DND-41 (cell line): Measurements from ENCODE around the gene TMEM255A.

Experiments
- ATAC-seq: fragments of 200-7000 bp; cut with Tn5 transposase; 3 replicates; pipeline ENCODE4 v1.9.1; 2021; ENCODE audit warnings: low read depth; ENCODE audit not compliant: insufficient read depth
- DNase-seq: peaks from one replicate; pipeline ENCODE4 v3.0.0-alpha.2; 2020
- H2AFZ ChIP-seq: 2 replicates; pipeline ENCODE4 v1.6.0; 2012; ENCODE audit warnings: low read depth, low read length
- H3K27ac ChIP-seq: 2 replicates; pipeline ENCODE4 v1.5.1; 2012; ENCODE audit warnings: low read length, inconsistent platforms
- H3K27me3 ChIP-seq: fragments of 200-600 bp; sonication (generic); 2 replicates; pipeline ENCODE4 v1.6.0; 2012; ENCODE audit warnings: low read length, mild to moderate bottlenecking, inconsistent platforms; ENCODE audit not compliant: insufficient read depth, poor library complexity
- H3K36me3 ChIP-seq: 2 replicates; pipeline ENCODE4 v1.5.1; 2012; ENCODE audit warnings: low read length, inconsistent platforms; ENCODE audit not compliant: insufficient read depth
- H3K4me1 ChIP-seq: 2 replicates; pipeline ENCODE4 v1.5.1; 2012; ENCODE audit warnings: mild to moderate bottlenecking, low read length; ENCODE audit not compliant: insufficient read depth
- H3K4me2 ChIP-seq: 2 replicates; pipeline ENCODE4 v1.6.0; 2012; ENCODE audit warnings: mild to moderate bottlenecking, moderate library complexity, low read length, inconsistent platforms; ENCODE audit not compliant: insufficient read depth
- H3K4me3 ChIP-seq, 2 experiments: fragments of 200-600 bp in 1 of 2; shearing (Covaris generic) in 1 of 2; 2 replicates each; pipeline ENCODE4 v1.5.1; 2012 to 2016; ENCODE audit warnings: inconsistent platforms in 2 of 2, low read length in 2 of 2, mild to moderate bottlenecking in 2 of 2, low read depth in 1 of 2, moderate library complexity in 1 of 2
- H3K79me2 ChIP-seq: 2 replicates; pipeline ENCODE4 v1.6.0; 2012; ENCODE audit warnings: low read length, inconsistent platforms; ENCODE audit not compliant: insufficient read depth
- H3K9ac ChIP-seq: 2 replicates; pipeline ENCODE4 v1.6.0; 2012; ENCODE audit warnings: low read depth, mild to moderate bottlenecking, inconsistent platforms, low read length, moderate library complexity
- H3K9me3 ChIP-seq: 2 replicates; pipeline ENCODE4 v1.5.1; 2012; ENCODE audit warnings: low read length, moderate library complexity, mild to moderate bottlenecking, inconsistent platforms; ENCODE audit not compliant: insufficient read depth, severe bottlenecking
- H4K20me1 ChIP-seq: 2 replicates; pipeline ENCODE4 v1.6.0; 2012; ENCODE audit warnings: low read length; ENCODE audit not compliant: insufficient read depth
- CTCF ChIP-seq: IDR thresholded peaks from 2 replicates; pipeline ENCODE4 v1.5.1; 2012; ENCODE audit warnings: borderline replicate concordance, low read length, moderate library complexity, mild to moderate bottlenecking; ENCODE audit not compliant: poor library complexity, severe bottlenecking; ENCODE audit errors: extremely low read depth
- EZH2 ChIP-seq: IDR thresholded peaks from 3 replicates; pipeline ENCODE4 v1.6.1; 2012; ENCODE audit warnings: borderline replicate concordance, low read depth, mild to moderate bottlenecking, moderate library complexity, low read length, inconsistent platforms; ENCODE audit not compliant: severe bottlenecking

The TMEM255A gene

GRCh38 chrX:120281761-120282160 lies 29.5 kb downstream of the TMEM255A start:
- no peak for ATAC-seq
- H3K9me3 ChIP-seq = no peaks in the 10 kb centered on the region
- no peaks in the 10 kb centered on the region for H4K20me1 ChIP-seq

GRCh38 chrX:120281021-120281624 lies 30.1 kb downstream of the TMEM255A start:
- peaks cover 3% of the 10 kb centered on the region for H3K27me3 ChIP-seq
- H3K9ac ChIP-seq = no peak overlapping the region
- no peaks in the 10 kb centered on the region for H3K79me2 ChIP-seq
- no peaks in the 10 kb centered on the region for H3K9me3 ChIP-seq
- no peak overlapping the region for H3K4me3 ChIP-seq
- TF ChIP-seq EZH2 = no peak
- no peak for TF ChIP-seq CTCF
- ATAC-seq = no peak
- DNase-seq = no peak
- H4K20me1 ChIP-seq = no peaks in the 10 kb centered on the region
- H3K36me3 ChIP-seq = no peaks in the 10 kb centered on the region
- no peak overlapping the region for H3K4me2 ChIP-seq
- H3K4me1 ChIP-seq = no peaks in the 10 kb centered on the region
- no peak overlapping the region for H3K27ac ChIP-seq
- no peak overlapping the region for H2AFZ ChIP-seq

More at GRCh38 chrX:120281761-120282160, 29.5 kb downstream of the TMEM255A start:
- Histone ChIP-seq H3K4me2 (no peak overlapping the region), H2AFZ (no peak overlapping the region), H3K79me2 (no peaks in the 10 kb centered on the region), H3K36me3 (no peaks in the 10 kb centered on the region), H3K4me1 (no peaks in the 10 kb centered on the region), H3K9ac (no peak overlapping the region), H3K27me3 (no peaks in the 10 kb centered on the region), H3K4me3 (no peak overlapping the region), H3K27ac (no peak overlapping the region)
- TF ChIP-seq EZH2 = no peak
- TF ChIP-seq CTCF = no peak
- no peak for DNase-seq

- Histone ChIP-seq H3K4me2 (no peak overlapping the region), H3K27me3 (peaks cover 4% of the 10 kb centered on the region), H3K4me1 (no peaks in the 10 kb centered on the region), H3K9me3 (no peaks in the 10 kb centered on the region), H3K79me2 (no peaks in the 10 kb centered on the region), H3K36me3 (no peaks in the 10 kb centered on the region), H3K9ac (no peak overlapping the region), H4K20me1 (no peaks in the 10 kb centered on the region), H2AFZ (no peak overlapping the region), H3K27ac (no peak overlapping the region), H3K4me3 (no peak overlapping the region)
- no peak for ATAC-seq
- no peak for DNase-seq
- TF ChIP-seq EZH2 (no peak), CTCF (no peak)
Observed at GRCh38 chrX:120274958-120275357, 36.3 kb downstream of the TMEM255A start.
